Measurements from ENCODE around the gene PRKAR2A. TPM values are rescaled to one million over a fixed set of nuclear protein-coding genes. Genes with fewer than 3 reads are reported as not detected.
A peak's percentile ranks its signal among the peaks of the same experiment; 100 is the strongest.

Gene PRKAR2A
- total and polyA plus RNA-seq, 10 of the 15 experiments (the other 5 are each of a cell fraction or from before 2014, with no cell fraction given) = 9.8 to 46.2 (median 13.2) TPM

GRCh38 chr3:48896936-48897335, 49.3 kb upstream of the PRKAR2A start:
- DNase-seq (ENCODE audit: low read depth, low spot score) (no peak), FAIRE-seq (no peak), ATAC-seq (no peak)
- Histone ChIP-seq H3K27ac (ENCODE audit: control insufficient read depth, insufficient read depth) (no peak overlapping the region), H2AFZ (ENCODE audit: control insufficient read depth, low read depth, low read length) (no peak overlapping the region), H3K9me3 (replicated peaks; ENCODE audit: control insufficient read depth, insufficient read depth, low read length) (no peaks in the 10 kb centered on the region), H3K4me1 (ENCODE audit: control insufficient read depth, insufficient read depth, low read length) (peaks cover 18% of the 10 kb centered on the region), H3K4me2 (ENCODE audit: control insufficient read depth, insufficient read depth) (no peak overlapping the region; the same call in 1 of the 2 replicates), H3K27me3 (replicated peaks in 1 of 2; ENCODE audit: control insufficient read depth in 2 of 2, insufficient read depth in 2 of 2, low read length in 1 of 2) (no peaks in the 10 kb centered on the region), H3K4me3 (no peak overlapping the region), H4K20me1 (ENCODE audit: control insufficient read depth, insufficient read depth) (no peaks in the 10 kb centered on the region), H3K36me3 (ENCODE audit: control insufficient read depth in 2 of 2, insufficient read depth in 2 of 2, low read length in 1 of 2) (no peaks in the 10 kb centered on the region), H3K9ac (ENCODE audit: control insufficient read depth, insufficient read depth, low read length) (no peak overlapping the region; the same call in 1 of the 2 replicates), H3K79me2 (ENCODE audit: control insufficient read depth, insufficient read depth, low read length) (peaks cover 2% of the 10 kb centered on the region)
- ChIA-PET POLR2A (interaction anchor here (0.6 to 1.9 kb wide), 10 partner anchors 9 to 909 kb away, joined by 3 to 5 read pairs (median 4); partner anchors contain the start of gene PRKAR2A), CTCF (interaction anchor here (0.5 to 3.2 kb wide), 10 partner anchors 10 to 738 kb away, joined by 3 to 12 read pairs (median 4); partner anchors contain the start of genes ARIH2 and WDR6), RAD21 (ENCODE audit: unreplicated experiment) (interaction anchor here (0.8 to 1.7 kb wide), 7 partner anchors 16 to 157 kb away, joined by 3 to 6 read pairs (median 4); partner anchors contain the start of genes ARIH2 and PRKAR2A), SMC1A (ENCODE audit: uncharacterized antibody, unreplicated experiment) (interaction anchor here (1.0 to 3.0 kb wide), 10 partner anchors 10 to 85 kb away, joined by 3 to 14 read pairs (median 3); partner anchors contain the start of gene ARIH2)
- intact Hi-C loops (cut with micrococcal nuclease; ENCODE audit: unreplicated experiment) (loop anchor here (5.0 kb wide), 1 partner anchor 50 kb away; the partner anchor contains the start of gene PRKAR2A), in situ Hi-C loops (cut with MboI) (no loop called here)
- 100% methylated on average over 2 of the region's 2 CpGs for WGBS (ENCODE audit: insufficient coverage, insufficient replicate concordance, low lambda C conversion rate, missing lambda C conversion rate)
- BruUV-seq (replicated peaks) = no TSS peak
- no peak for TF ChIP-seq RB1 (IDR thresholded peaks at IDR 0.05; ENCODE audit: borderline replicate concordance)
- peak; percentile 63 for TF ChIP-seq RUNX3 (IDR thresholded peaks at IDR 0.05; ENCODE audit: low read length)

GRCh38 chr3:48894516-48894915, 46.8 kb upstream of the PRKAR2A start:
- H3K79me2 ChIP-seq (ENCODE audit: control insufficient read depth, insufficient read depth, low read length) = peaks cover 2% of the 10 kb centered on the region
- intact Hi-C loops (cut with micrococcal nuclease; ENCODE audit: unreplicated experiment) (no loop called here), in situ Hi-C loops (cut with MboI) (no loop called here)
- no peak overlapping the region for H2AFZ ChIP-seq (ENCODE audit: control insufficient read depth, low read depth, low read length)
- H3K27ac ChIP-seq (ENCODE audit: control insufficient read depth, insufficient read depth) = no peak overlapping the region
- ChIA-PET CTCF (no interaction called here), SMC1A (ENCODE audit: uncharacterized antibody, unreplicated experiment) (no interaction called here), RAD21 (ENCODE audit: unreplicated experiment) (no interaction called here), POLR2A (interaction anchor here (0.7 kb wide), 1 partner anchor 612 kb away, joined by 6 read pairs; no protein-coding TSS in a partner anchor)
- no peaks in the 10 kb centered on the region for H4K20me1 ChIP-seq (ENCODE audit: control insufficient read depth, insufficient read depth)
- H3K4me3 ChIP-seq = no peak overlapping the region
- ATAC-seq (no peak), DNase-seq (ENCODE audit: low read depth, low spot score) (no peak), FAIRE-seq (no peak)
- no peak overlapping the region for H3K4me2 ChIP-seq (ENCODE audit: control insufficient read depth, insufficient read depth)
- no peaks in the 10 kb centered on the region for H3K27me3 ChIP-seq (replicated peaks in 1 of 2; ENCODE audit: control insufficient read depth in 2 of 2, insufficient read depth in 2 of 2, low read length in 1 of 2)
- no TSS peak for BruUV-seq (replicated peaks)
- H3K4me1 ChIP-seq (ENCODE audit: control insufficient read depth, insufficient read depth, low read length) = peaks cover 18% of the 10 kb centered on the region
- no peaks in the 10 kb centered on the region for H3K9me3 ChIP-seq (replicated peaks; ENCODE audit: control insufficient read depth, insufficient read depth, low read length)
- WGBS (ENCODE audit: insufficient coverage, insufficient replicate concordance, low lambda C conversion rate, missing lambda C conversion rate) = 98% methylated on average over 6 of the region's 6 CpGs
- H3K36me3 ChIP-seq (ENCODE audit: control insufficient read depth in 2 of 2, insufficient read depth in 2 of 2, low read length in 1 of 2) = no peaks in the 10 kb centered on the region
- H3K9ac ChIP-seq (ENCODE audit: control insufficient read depth, insufficient read depth, low read length) = no peak overlapping the region
- TF ChIP-seq ZNF217 (IDR thresholded peaks at IDR 0.05) (no peak), SMAD5 (IDR thresholded peaks at IDR 0.05; ENCODE audit: low read depth) (no peak), SPI1 (IDR thresholded peaks at IDR 0.05; ENCODE audit: borderline replicate concordance, insufficient read depth, low read depth, low read length) (no peak), SP1 (IDR thresholded peaks at IDR 0.05; ENCODE audit: low read depth, low read length) (no peak), ELK1 (IDR thresholded peaks at IDR 0.05; ENCODE audit: low read depth, low read length) (no peak), SREBF2 (IDR thresholded peaks at IDR 0.05; ENCODE audit: low read length) (no peak), ZBED1 (IDR thresholded peaks at IDR 0.05; ENCODE audit: borderline replicate concordance) (no peak), KAT2A (conservative IDR thresholded peaks at IDR 0.05; ENCODE audit: control insufficient read depth, low read depth, low read length) (no peak), WRNIP1 (IDR thresholded peaks at IDR 0.05; ENCODE audit: borderline replicate concordance, low read depth, low read length) (no peak), MYB (IDR thresholded peaks at IDR 0.05; ENCODE audit: borderline replicate concordance, low read depth, low read length) (no peak), PRDM15 (CRISPR knock-in tag; IDR thresholded peaks at IDR 0.05) (no peak), SUZ12 (IDR thresholded peaks at IDR 0.05; ENCODE audit: unreplicated experiment) (no peak)
